ENCODE measurements around the gene MYO15A. TPM values are rescaled to one million over a fixed set of nuclear protein-coding genes. Genes with fewer than 3 reads are reported as not detected.

Gene MYO15A
- total RNA-seq, 4 donors from 2014 or later, result 1.1 to 4.2 (median 1.2) TPM

DNA sequence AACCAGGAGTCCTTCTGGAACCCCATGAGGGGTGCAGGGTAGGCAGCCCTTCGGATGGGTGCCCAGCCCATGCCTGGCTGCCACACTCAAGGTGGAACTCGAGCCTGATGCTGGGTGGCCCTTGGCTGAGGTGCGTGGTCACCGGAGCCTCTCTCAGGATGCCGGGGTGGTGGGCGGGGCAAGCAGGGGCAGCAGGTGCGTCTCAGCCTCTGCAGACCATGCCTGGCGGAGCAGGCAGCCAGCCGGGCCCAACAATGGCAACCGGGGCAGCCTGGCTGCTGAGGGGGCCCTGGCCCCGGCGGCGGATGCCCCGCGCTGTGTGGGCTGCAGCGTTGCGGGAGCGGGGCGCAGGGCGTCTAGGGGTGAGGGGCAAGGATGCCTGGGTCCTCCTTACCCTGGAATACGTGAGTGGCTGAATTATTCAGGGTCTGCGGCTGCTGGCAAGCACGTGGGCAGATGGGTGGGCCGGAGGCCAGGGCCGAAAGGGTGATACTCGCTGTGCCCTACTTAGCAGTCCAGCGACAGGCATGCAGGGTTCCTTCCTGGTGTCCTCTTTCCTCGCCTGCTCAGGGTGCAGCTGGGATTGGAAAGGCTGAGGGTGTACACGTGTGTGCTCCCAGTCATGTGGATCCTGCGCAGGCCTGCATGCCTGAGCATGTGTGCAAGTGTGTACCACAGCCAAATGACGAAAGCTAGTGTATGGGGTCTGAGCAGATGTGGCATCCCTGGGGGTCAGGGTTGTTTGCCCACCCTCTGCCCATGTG is 14.6 kb downstream of the MYO15A start:
- H3K4me1 ChIP-seq, result no peaks in the 10 kb centered on the region
- no peak overlapping the region for H3K4me3 ChIP-seq
- DNase-seq, result no peak
- intact Hi-C loops (cut with DNase I; ENCODE audit: low total_unique reads) (no loop called here), in situ Hi-C loops (cut with MboI; ENCODE audit: low pct_ligation_motif_present in 1 of 4, low pct_unique_long_range_greater_than_20kb in 1 of 4, low sequenced_read_pairs in 3 of 4) (no loop called here)
- TF ChIP-seq POLR2AphosphoS5 (IDR thresholded peaks at IDR 0.05) (no peak), EP300 (IDR thresholded peaks at IDR 0.05; ENCODE audit: low read depth) (no peak), POLR2A (IDR thresholded peaks at IDR 0.05) (no peak)
- TF ChIP-seq, protein P1, sequence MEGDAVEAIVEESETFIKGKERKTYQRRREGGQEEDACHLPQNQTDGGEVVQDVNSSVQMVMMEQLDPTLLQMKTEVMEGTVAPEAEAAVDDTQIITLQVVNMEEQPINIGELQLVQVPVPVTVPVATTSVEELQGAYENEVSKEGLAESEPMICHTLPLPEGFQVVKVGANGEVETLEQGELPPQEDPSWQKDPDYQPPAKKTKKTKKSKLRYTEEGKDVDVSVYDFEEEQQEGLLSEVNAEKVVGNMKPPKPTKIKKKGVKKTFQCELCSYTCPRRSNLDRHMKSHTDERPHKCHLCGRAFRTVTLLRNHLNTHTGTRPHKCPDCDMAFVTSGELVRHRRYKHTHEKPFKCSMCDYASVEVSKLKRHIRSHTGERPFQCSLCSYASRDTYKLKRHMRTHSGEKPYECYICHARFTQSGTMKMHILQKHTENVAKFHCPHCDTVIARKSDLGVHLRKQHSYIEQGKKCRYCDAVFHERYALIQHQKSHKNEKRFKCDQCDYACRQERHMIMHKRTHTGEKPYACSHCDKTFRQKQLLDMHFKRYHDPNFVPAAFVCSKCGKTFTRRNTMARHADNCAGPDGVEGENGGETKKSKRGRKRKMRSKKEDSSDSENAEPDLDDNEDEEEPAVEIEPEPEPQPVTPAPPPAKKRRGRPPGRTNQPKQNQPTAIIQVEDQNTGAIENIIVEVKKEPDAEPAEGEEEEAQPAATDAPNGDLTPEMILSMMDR (IDR thresholded peaks at IDR 0.05), result no peak
- no peaks in the 10 kb centered on the region for H3K27me3 ChIP-seq
- 71% methylated on average over 18 of the region's 31 CpGs; no CpG with 5 or more reads in 1 of the 2 donors for WGBS, 2 donors (ENCODE audit: low coverage in 1 of 2)
- no peaks in the 10 kb centered on the region for H3K9me3 ChIP-seq
- H3K27ac ChIP-seq, result no peak overlapping the region
- H3K36me3 ChIP-seq, result no peaks in the 10 kb centered on the region

DNA sequence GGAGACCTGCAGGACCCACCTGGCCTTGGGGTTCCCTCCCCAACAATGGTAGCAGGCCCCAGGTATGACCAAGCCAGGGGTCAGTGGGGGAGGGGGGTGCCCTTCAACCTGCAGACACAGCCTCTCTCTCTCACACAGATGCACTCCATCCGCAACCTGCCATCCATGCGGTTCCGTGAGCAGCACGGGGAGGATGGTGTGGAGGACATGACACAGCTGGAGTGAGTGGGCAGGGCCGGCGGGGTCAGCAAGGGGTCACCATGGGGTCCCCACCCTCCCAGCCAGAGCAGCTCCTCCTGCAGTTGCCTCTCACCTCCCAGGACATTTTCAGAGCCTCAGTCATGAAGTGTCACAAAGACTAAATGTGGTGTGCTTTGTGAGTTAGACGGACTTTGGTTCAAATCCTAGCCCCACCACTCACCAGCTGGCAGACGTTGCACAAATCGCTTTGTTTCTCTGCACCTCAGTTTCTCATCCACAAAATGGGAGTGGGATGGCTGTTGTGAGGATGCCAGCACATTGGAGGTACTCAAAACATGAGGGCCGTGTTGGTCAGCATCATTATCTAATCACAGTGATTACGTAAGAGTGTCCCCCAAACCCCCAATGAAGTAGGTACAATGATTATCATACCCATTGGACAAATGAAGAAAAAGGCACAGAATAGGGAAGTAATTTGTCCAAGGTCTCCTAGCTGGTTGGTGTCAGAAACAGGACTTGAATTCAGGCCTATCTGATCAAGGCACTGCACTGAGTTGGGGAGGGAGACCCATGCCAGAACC is 16.0 kb downstream of the MYO15A start:
- in situ Hi-C loops (cut with MboI; ENCODE audit: low pct_ligation_motif_present in 1 of 4, low pct_unique_long_range_greater_than_20kb in 1 of 4, low sequenced_read_pairs in 3 of 4), result no loop called here
- no peaks in the 10 kb centered on the region for H3K36me3 ChIP-seq
- intact Hi-C loops (cut with DNase I; ENCODE audit: low total_unique reads), result no loop called here
- H3K27ac ChIP-seq, result no peak overlapping the region
- no peaks in the 10 kb centered on the region for H3K9me3 ChIP-seq
- no peak for DNase-seq
- H3K4me1 ChIP-seq, result no peaks in the 10 kb centered on the region
- no peak overlapping the region for H3K4me3 ChIP-seq
- TF ChIP-seq EP300 (IDR thresholded peaks at IDR 0.05; ENCODE audit: low read depth) (no peak), POLR2A (IDR thresholded peaks at IDR 0.05) (no peak), POLR2AphosphoS5 (IDR thresholded peaks at IDR 0.05) (no peak)
- TF ChIP-seq, protein P1 (IDR thresholded peaks at IDR 0.05), result no peak
- no peaks in the 10 kb centered on the region for H3K27me3 ChIP-seq
- WGBS, 2 donors (ENCODE audit: low coverage in 1 of 2), result 74 to 93% methylated on average over 3 to 11 of the region's 11 CpGs

DNA sequence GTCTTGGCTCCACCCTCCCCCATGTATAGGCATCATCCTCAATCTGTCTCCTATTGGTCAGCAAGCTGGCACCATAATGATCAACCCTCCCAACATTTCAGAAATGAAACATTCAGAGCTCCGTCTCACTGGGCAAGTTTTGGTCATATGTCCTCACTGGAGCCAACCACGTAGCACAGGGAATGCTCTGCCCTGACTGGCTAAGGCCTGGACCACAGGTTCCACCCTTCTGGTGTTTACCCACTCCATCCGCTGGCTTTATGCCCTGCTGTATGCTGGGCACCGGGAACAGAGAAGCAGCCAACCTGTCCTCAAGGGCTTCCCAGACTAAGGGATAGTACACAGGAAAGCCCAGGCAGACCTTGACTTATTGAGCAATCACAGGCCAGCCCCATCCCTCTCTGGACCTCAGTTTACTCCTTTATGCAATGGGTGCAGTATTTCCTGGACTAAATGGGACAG is 20.5 kb downstream of the MYO15A start:
- intact Hi-C loops (cut with DNase I; ENCODE audit: low total_unique reads) (no loop called here), in situ Hi-C loops (cut with MboI; ENCODE audit: low pct_ligation_motif_present in 1 of 4, low pct_unique_long_range_greater_than_20kb in 1 of 4, low sequenced_read_pairs in 3 of 4) (no loop called here)
- DNase-seq, result no peak
- 37 to 40% methylated on average over 1 to 4 of the region's 4 CpGs for WGBS, 2 donors (ENCODE audit: low coverage in 1 of 2)
- TF ChIP-seq POLR2AphosphoS5 (IDR thresholded peaks at IDR 0.05), result no peak
- TF ChIP-seq, protein P1 (IDR thresholded peaks at IDR 0.05), result no peak
- no peak for TF ChIP-seq POLR2A (IDR thresholded peaks at IDR 0.05)
- TF ChIP-seq EP300 (IDR thresholded peaks at IDR 0.05; ENCODE audit: low read depth), result no peak
- Histone ChIP-seq H3K27me3 (no peaks in the 10 kb centered on the region), H3K36me3 (no peaks in the 10 kb centered on the region), H3K4me3 (no peak overlapping the region), H3K4me1 (no peaks in the 10 kb centered on the region), H3K9me3 (no peaks in the 10 kb centered on the region), H3K27ac (no peak overlapping the region)

DNA sequence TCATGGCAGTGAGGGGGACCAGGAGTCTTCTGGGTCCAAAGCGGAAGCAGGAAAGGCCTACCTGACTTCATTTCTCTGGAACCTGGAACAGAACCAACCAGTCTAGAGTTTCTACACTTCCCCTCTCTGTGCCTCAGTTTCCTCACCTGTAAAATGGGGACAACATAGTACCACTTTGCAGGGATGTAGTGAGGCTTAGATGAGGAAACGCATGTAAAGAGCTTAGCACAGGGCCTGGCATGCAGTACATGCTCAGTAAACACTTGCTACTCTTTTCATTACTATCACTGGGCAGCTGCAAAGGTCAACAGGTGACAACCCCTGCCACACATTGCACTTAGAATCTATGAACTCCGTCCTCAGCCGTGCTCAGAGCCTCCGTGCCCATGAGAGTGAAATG is 24.2 kb downstream of the MYO15A start:
- H3K9me3 ChIP-seq, result no peaks in the 10 kb centered on the region
- WGBS, 2 donors (ENCODE audit: low coverage in 1 of 2), result 88% methylated on average over 5 of the region's 5 CpGs; no CpG with 5 or more reads in 1 of the 2 donors
- no peak for DNase-seq
- H3K4me1 ChIP-seq, result no peaks in the 10 kb centered on the region
- TF ChIP-seq POLR2AphosphoS5 (IDR thresholded peaks at IDR 0.05) (no peak), POLR2A (IDR thresholded peaks at IDR 0.05) (no peak), EP300 (IDR thresholded peaks at IDR 0.05; ENCODE audit: low read depth) (no peak)
- TF ChIP-seq, protein P1 (IDR thresholded peaks at IDR 0.05), result no peak
- no peaks in the 10 kb centered on the region for H3K36me3 ChIP-seq
- no peak overlapping the region for H3K27ac ChIP-seq
- in situ Hi-C loops (cut with MboI; ENCODE audit: low pct_ligation_motif_present in 1 of 4, low pct_unique_long_range_greater_than_20kb in 1 of 4, low sequenced_read_pairs in 3 of 4), result no loop called here
- H3K4me3 ChIP-seq, result no peak overlapping the region
- H3K27me3 ChIP-seq, result no peaks in the 10 kb centered on the region
- intact Hi-C loops (cut with DNase I; ENCODE audit: low total_unique reads), result no loop called here
